Common myeloid progenitor, CD34-positive (primary cell): Measurements from ENCODE around the gene ROBO1. TPM values are rescaled to one million over a fixed set of nuclear protein-coding genes. Genes with fewer than 3 reads are reported as not detected.

Experiments
- CTCF ChIA-PET: fragments of 350-600 bp; sonication (Branson Sonifier 250); formaldehyde crosslinking; loops from one replicate; lab custom pipeline; 2021; ENCODE audit warnings: antibody characterized with exemption; lab: Charles Lee
- POLR2A ChIA-PET: fragments of 350-600 bp; sonication (Branson Sonifier 250); formaldehyde crosslinking; loops from one replicate; lab custom pipeline; 2021; ENCODE audit warnings: antibody characterized with exemption; lab: Charles Lee
- DNase-seq, 3 donors: peaks; one replicate each; pipeline versions ENCODE4 v3.0.0 to v3.0.0-alpha.2; 2013
- H3K27ac ChIP-seq, 2 experiments: 1 replicate in 1 of 2; 2 replicates in 1 of 2; pipeline ENCODE4 v1.7.0; 2013; ENCODE audit warnings: inconsistent platforms in 2 of 2, low read length in 2 of 2, mild to moderate bottlenecking in 2 of 2, low read depth in 1 of 2, moderate library complexity in 1 of 2; ENCODE audit not compliant: severe bottlenecking in 2 of 2, insufficient read depth in 1 of 2, poor library complexity in 1 of 2
- H3K27me3 ChIP-seq, 5 experiments: replicated peaks in 2 of 5; 1 replicate in 3 of 5; 2 replicates in 2 of 5; pipeline versions ENCODE4 v1.6.1 to v1.7.0; 2013; ENCODE audit warnings: low read length in 4 of 5, mild to moderate bottlenecking in 2 of 5, moderate library complexity in 2 of 5, inconsistent platforms in 1 of 5; ENCODE audit not compliant: insufficient read depth in 5 of 5, control insufficient read depth in 4 of 5
- H3K36me3 ChIP-seq, 4 experiments: 1 replicate in 2 of 4; 2 replicates in 2 of 4; pipeline versions ENCODE4 v1.6.1 to v1.7.0; 2013; ENCODE audit warnings: low read length in 3 of 4, control low read depth in 1 of 4, mild to moderate bottlenecking in 1 of 4; ENCODE audit not compliant: control insufficient read depth in 4 of 4, insufficient read depth in 4 of 4
- H3K4me1 ChIP-seq, 4 experiments: 1 replicate in 3 of 4; 2 replicates in 1 of 4; pipeline versions ENCODE4 v1.6.1 to v1.7.1; 2013; ENCODE audit warnings: low read length in 3 of 4, mild to moderate bottlenecking in 3 of 4, control low read depth in 1 of 4, inconsistent platforms in 1 of 4, moderate library complexity in 1 of 4; ENCODE audit not compliant: control insufficient read depth in 4 of 4, insufficient read depth in 4 of 4; ENCODE audit errors: control extremely low read depth in 1 of 4
- H3K4me3 ChIP-seq, 7 experiments: 1 replicate in 4 of 7; 2 replicates in 3 of 7; pipeline versions ENCODE4 v1.5.1 to v1.7.0; 2013; ENCODE audit warnings: mild to moderate bottlenecking in 7 of 7, low read length in 6 of 7, moderate library complexity in 6 of 7, inconsistent platforms in 2 of 7, low read depth in 2 of 7, control low read depth in 1 of 7; ENCODE audit not compliant: insufficient read depth in 4 of 7, control insufficient read depth in 1 of 7; ENCODE audit errors: extremely low read depth in 1 of 7
- H3K9me3 ChIP-seq, 5 experiments: 1 replicate in 4 of 5; 2 replicates in 1 of 5; pipeline versions ENCODE4 v1.6.1 to v1.7.1; 2013; ENCODE audit warnings: low read length in 4 of 5, mild to moderate bottlenecking in 2 of 5, inconsistent platforms in 1 of 5, low read depth in 1 of 5, moderate library complexity in 1 of 5; ENCODE audit not compliant: control insufficient read depth in 4 of 5, insufficient read depth in 2 of 5; ENCODE audit errors: control extremely low read depth in 1 of 5
- WGBS: methylation state at CpG from one replicate; pipeline ENCODE4 v1.1.5; 2013; ENCODE audit not compliant: insufficient coverage; 5-methylcytosine and 5-hydroxymethylcytosine counted together
- polyA plus RNA-seq: library from polyadenylated mRNA; unstranded; fragments of 120-200 nt; gene quantifications from one replicate; pipeline ENCODE4 v1.2.1, GENCODE V29; 2013

Gene ROBO1
- 3.9 TPM for polyA plus RNA-seq

- DNase-seq: no peak
- no peaks in the 10 kb centered on the region for H3K4me1 ChIP-seq
- WGBS: 0% methylated on average over 2 of the region's 12 CpGs
- H3K4me3 ChIP-seq: peak within 1 kb of the TSS in 1 of 7 experiments; percentile 1
- H3K9me3 ChIP-seq: peaks cover 0 to 18% (median 0%) of the 10 kb centered on the region in 5 experiments
- POLR2A ChIA-PET: no interaction called here
- H3K27ac ChIP-seq: no peak within 1 kb of the TSS
- CTCF ChIA-PET: no interaction called here
- peaks cover 2 to 42% (median 24%) of the 10 kb centered on the region in 5 experiments for H3K27me3 ChIP-seq
- no peaks in the 10 kb centered on the region for H3K36me3 ChIP-seq
Observed at GRCh38 chr3:79767905-79768267, at the start of gene ROBO1. Gene ROBO1, minus strand, starts transcription at chr3:79767998.

- POLR2A ChIA-PET: no interaction called here
- H3K4me3 ChIP-seq: no peak overlapping the region
- CTCF ChIA-PET: no interaction called here
Observed at GRCh38 chr3:79817224-79817623, 49.4 kb upstream of the ROBO1 start.

GRCh38 chr3:79815478-79815877 lies 47.7 kb upstream of the ROBO1 start:
- ChIA-PET POLR2A (no interaction called here), CTCF (no interaction called here)
- Histone ChIP-seq H3K36me3 (no peaks in the 10 kb centered on the region), H3K4me3 (no peak overlapping the region), H3K4me1 (no peaks in the 10 kb centered on the region), H3K9me3 (peaks cover 0 to 7% (median 3%) of the 10 kb centered on the region in 5 experiments), H3K27me3 (no peaks in the 10 kb centered on the region), H3K27ac (no peak overlapping the region)
- DNase-seq: no peak

More at GRCh38 chr3:79817224-79817623, 49.4 kb upstream of the ROBO1 start:
- Histone ChIP-seq H3K27me3 (no peaks in the 10 kb centered on the region), H3K27ac (no peak overlapping the region), H3K9me3 (peaks cover 0 to 7% (median 3%) of the 10 kb centered on the region in 5 experiments), H3K4me1 (no peaks in the 10 kb centered on the region), H3K36me3 (no peaks in the 10 kb centered on the region)
- DNase-seq: no peak
- 100% methylated on average over 2 of the region's 3 CpGs for WGBS

GRCh38 chr3:79810581-79810980 lies 42.8 kb upstream of the ROBO1 start:
- whole genome bisulfite sequencing: no CpG with 5 or more reads among the region's 1 CpG
- CTCF ChIA-PET: no interaction called here
- no peak overlapping the region for H3K27ac ChIP-seq
- no peak overlapping the region for H3K4me3 ChIP-seq
- DNase-seq: no peak
- no peaks in the 10 kb centered on the region for H3K4me1 ChIP-seq
- POLR2A ChIA-PET: no interaction called here
- no peaks in the 10 kb centered on the region for H3K36me3 ChIP-seq
- H3K9me3 ChIP-seq: peaks cover 0 to 3% (median 0%) of the 10 kb centered on the region in 5 experiments
- no peaks in the 10 kb centered on the region for H3K27me3 ChIP-seq

- 92% methylated on average over 2 of the region's 3 CpGs for WGBS
- Histone ChIP-seq H3K27me3 (no peaks in the 10 kb centered on the region), H3K27ac (no peak overlapping the region)
Observed at GRCh38 chr3:79810092-79810491, 42.3 kb upstream of the ROBO1 start.

GRCh38 chr3:79809106-79809505 lies 41.3 kb upstream of the ROBO1 start:
- DNase-seq: no peak
- Histone ChIP-seq H3K27me3 (no peaks in the 10 kb centered on the region), H3K4me3 (no peak overlapping the region), H3K27ac (no peak overlapping the region), H3K9me3 (no peaks in the 10 kb centered on the region), H3K4me1 (no peaks in the 10 kb centered on the region), H3K36me3 (no peaks in the 10 kb centered on the region)
- POLR2A ChIA-PET: no interaction called here
- WGBS: no CpG with 5 or more reads among the region's 2 CpGs
- CTCF ChIA-PET: interaction anchor here (1.1 kb wide), 1 partner anchor 9 kb away, joined by 3 read pairs; no protein-coding TSS in a partner anchor

More at GRCh38 chr3:79810092-79810491, 42.3 kb upstream of the ROBO1 start:
- H3K4me3 ChIP-seq: no peak overlapping the region
- H3K36me3 ChIP-seq: no peaks in the 10 kb centered on the region
- H3K4me1 ChIP-seq: no peaks in the 10 kb centered on the region
- H3K9me3 ChIP-seq: peaks cover 0 to under 1% (median 0%) of the 10 kb centered on the region in 5 experiments
- ChIA-PET POLR2A (no interaction called here), CTCF (no interaction called here)
- DNase-seq: no peak

GRCh38 chr3:79808515-79808914 lies 40.7 kb upstream of the ROBO1 start:
- CTCF ChIA-PET: interaction anchor here (1.1 kb wide), 1 partner anchor 9 kb away, joined by 3 read pairs; no protein-coding TSS in a partner anchor

More at GRCh38 chr3:79808515-79808914, 40.7 kb upstream of the ROBO1 start:
- no peaks in the 10 kb centered on the region for H3K27me3 ChIP-seq
- no peaks in the 10 kb centered on the region for H3K9me3 ChIP-seq
- H3K36me3 ChIP-seq: no peaks in the 10 kb centered on the region
- POLR2A ChIA-PET: no interaction called here
- no CpG with 5 or more reads among the region's 2 CpGs for WGBS
- DNase-seq: no peak
- no peak overlapping the region for H3K27ac ChIP-seq
- no peaks in the 10 kb centered on the region for H3K4me1 ChIP-seq
- H3K4me3 ChIP-seq: no peak overlapping the region
